PC-3 (cell line): ENCODE measurements around the gene CDC42EP3. TPM values are rescaled to one million over a fixed set of nuclear protein-coding genes. Genes with fewer than 3 reads are reported as not detected.

Experiments used
- ATAC-seq: fragments of 200-7000 bp; cut with Tn5 transposase; 2 replicates; pipeline ENCODE4 v1.9.1; 2020; ENCODE audit warnings: mild to moderate bottlenecking, moderate library complexity
- BruUV-seq: library from RNA; stranded (reverse); fragments of 400-500 nt; replicated peaks from 2 replicates; lab custom pipeline; 2021; lab: Mats Ljungman, UMichigan
- CTCF ChIA-PET: fragments of 300-600 bp; sonication (Branson Sonifier 250); formaldehyde crosslinking; loops from one replicate; lab custom pipeline; 2022; ENCODE audit warnings: antibody characterized with exemption; lab: Charles Lee
- POLR2A ChIA-PET: fragments of 300-600 bp; sonication (Branson Sonifier 250); formaldehyde crosslinking; loops from one replicate; lab custom pipeline; 2022; ENCODE audit warnings: antibody characterized with exemption; ENCODE audit not compliant: unreplicated experiment; lab: Charles Lee
- DNase-seq: peaks from one replicate; pipeline ENCODE4 v3.0.0-alpha.2; 2015
- H2AFZ ChIP-seq: fragments of 300-600 bp; sonication (generic); 2 replicates; pipeline ENCODE4 v1.6.0; 2016; ENCODE audit warnings: antibody characterized with exemption, low read length
- H3F3A ChIP-seq: fragments of 300-600 bp; sonication (generic); one replicate; pipeline ENCODE4 v1.6.0; 2017; ENCODE audit warnings: antibody characterized with exemption, low read length, control low read depth, mild to moderate bottlenecking; ENCODE audit not compliant: unreplicated experiment
- H3K27ac ChIP-seq: fragments of 300-600 bp; sonication (generic); 2 replicates; pipeline ENCODE4 v1.5.1; 2016; ENCODE audit warnings: mild to moderate bottlenecking, low read length
- H3K27me3 ChIP-seq: fragments of 300-600 bp; sonication (generic); 2 replicates; pipeline ENCODE4 v1.6.1; 2016; ENCODE audit warnings: low read length, mixed read lengths
- H3K36me3 ChIP-seq: fragments of 300-600 bp; sonication (generic); 2 replicates; pipeline ENCODE4 v1.6.1; 2016; ENCODE audit warnings: low read depth, mixed run types, low read length, mixed read lengths
- H3K4me1 ChIP-seq: fragments of 300-600 bp; sonication (generic); 2 replicates; pipeline ENCODE4 v1.5.1; 2016; ENCODE audit warnings: low read length; ENCODE audit not compliant: insufficient read depth
- H3K4me2 ChIP-seq: fragments of 300-600 bp; sonication (generic); 2 replicates; pipeline ENCODE4 v1.6.0; 2016; ENCODE audit warnings: low read length
- H3K4me3 ChIP-seq: fragments of 300-600 bp; sonication (generic); 2 replicates; pipeline ENCODE4 v1.5.1; 2016; ENCODE audit warnings: mild to moderate bottlenecking, low read length, mixed read lengths
- H3K79me2 ChIP-seq: fragments of 300-600 bp; sonication (generic); 2 replicates; pipeline ENCODE4 v1.6.1; 2017; ENCODE audit warnings: low read length, mixed read lengths
- H3K9ac ChIP-seq: fragments of 300-600 bp; sonication (generic); 2 replicates; pipeline ENCODE4 v1.6.0; 2016; ENCODE audit warnings: mild to moderate bottlenecking, low read length
- H3K9me2 ChIP-seq: fragments of 300-600 bp; sonication (generic); replicated peaks from 2 replicates; pipeline ENCODE4 v1.6.1; 2016; ENCODE audit warnings: mixed run types, low read length, mixed read lengths
- H3K9me3 ChIP-seq: fragments of 300-600 bp; sonication (generic); 2 replicates; pipeline ENCODE4 v1.6.1; 2016; ENCODE audit warnings: low read length, mixed read lengths
- H4K20me1 ChIP-seq: fragments of 300-600 bp; sonication (generic); 2 replicates; pipeline ENCODE4 v1.6.1; 2016; ENCODE audit warnings: low read length, mixed read lengths
- CTCF ChIP-seq: fragments of 300-600 bp; sonication (generic); conservative IDR thresholded peaks from 2 replicates; pipeline ENCODE4 v1.5.1; 2017; ENCODE audit warnings: antibody characterized with exemption, low read depth, mild to moderate bottlenecking, low read length
- EZH2 ChIP-seq: fragments of 300-600 bp; sonication (generic); IDR thresholded peaks from one replicate; pipeline ENCODE4 v1.6.1; 2017; ENCODE audit warnings: antibody characterized with exemption, mild to moderate bottlenecking, low read length; ENCODE audit not compliant: unreplicated experiment
- EZH2phosphoT487 ChIP-seq: fragments of 300-600 bp; sonication (generic); IDR thresholded peaks from 2 replicates; pipeline ENCODE4 v1.6.1; 2018; ENCODE audit warnings: mild to moderate bottlenecking, antibody characterized with exemption, low read length, borderline replicate concordance
- intact Hi-C: fragments of 100-400 bp; cut with micrococcal nuclease; formaldehyde crosslinking; loops from 2 replicates; pipeline ENCODE4 v1.9.0; 2023
- total RNA-seq: library from RNA; depleted of rRNA; stranded (reverse); fragments of >200 nt; gene quantifications from 2 replicates; pipeline ENCODE4 v1.2.3, GENCODE V29; 2014

Gene CDC42EP3
- total RNA-seq, 1 experiment from 2014 or later, result 28.4 TPM

GRCh38 chr2:37634914-37635503 is 36.4 kb downstream of the CDC42EP3 start:
- BruUV-seq, result no TSS peak
- TF ChIP-seq CTCF, result no peak
- TF ChIP-seq EZH2, result no peak
- TF ChIP-seq EZH2phosphoT487, result no peak
- ChIA-PET POLR2A (no interaction called here), CTCF (no interaction called here)
- Histone ChIP-seq H3K4me1 (no peaks in the 10 kb centered on the region), H3F3A (no peaks in the 10 kb centered on the region), H3K27ac (no peak overlapping the region), H3K9ac (no peak overlapping the region), H3K4me2 (no peak overlapping the region), H3K9me2 (no peaks in the 10 kb centered on the region), H3K79me2 (no peaks in the 10 kb centered on the region), H2AFZ (no peak overlapping the region), H3K9me3 (no peaks in the 10 kb centered on the region), H3K27me3 (no peaks in the 10 kb centered on the region), H3K4me3 (no peak overlapping the region), H4K20me1 (no peaks in the 10 kb centered on the region), H3K36me3 (no peaks in the 10 kb centered on the region)
- intact Hi-C loops, result no loop called here
- DNase-seq, result no peak
- ATAC-seq, result no peak

- no peaks in the 10 kb centered on the region for H3F3A ChIP-seq
- H2AFZ ChIP-seq, result no peak overlapping the region
- no peak overlapping the region for H3K4me3 ChIP-seq
- H3K4me1 ChIP-seq, result no peaks in the 10 kb centered on the region
- ChIA-PET CTCF (no interaction called here), POLR2A (no interaction called here)
- no peaks in the 10 kb centered on the region for H3K79me2 ChIP-seq
- H3K27ac ChIP-seq, result no peak overlapping the region
- DNase-seq (no peak), ATAC-seq (no peak)
- H3K27me3 ChIP-seq, result no peaks in the 10 kb centered on the region
- no peaks in the 10 kb centered on the region for H3K9me2 ChIP-seq
- H3K9me3 ChIP-seq, result no peaks in the 10 kb centered on the region
- TF ChIP-seq EZH2, result no peak
- no peak for TF ChIP-seq EZH2phosphoT487
- TF ChIP-seq CTCF, result no peak
- no peak overlapping the region for H3K4me2 ChIP-seq
- H3K9ac ChIP-seq, result no peak overlapping the region
- no peaks in the 10 kb centered on the region for H3K36me3 ChIP-seq
- intact Hi-C loops, result no loop called here
- H4K20me1 ChIP-seq, result no peaks in the 10 kb centered on the region
- no TSS peak for BruUV-seq
Observed at GRCh38 chr2:37633845-37634244, 37.6 kb downstream of the CDC42EP3 start.

- Histone ChIP-seq H3K9me2 (no peaks in the 10 kb centered on the region), H3F3A (no peaks in the 10 kb centered on the region), H3K4me1 (no peaks in the 10 kb centered on the region), H3K4me2 (no peak overlapping the region), H3K4me3 (no peak overlapping the region), H4K20me1 (no peaks in the 10 kb centered on the region), H3K79me2 (no peaks in the 10 kb centered on the region), H3K9ac (no peak overlapping the region), H3K27me3 (no peaks in the 10 kb centered on the region), H3K27ac (no peak overlapping the region), H2AFZ (no peak overlapping the region), H3K9me3 (no peaks in the 10 kb centered on the region), H3K36me3 (no peaks in the 10 kb centered on the region)
- no TSS peak for BruUV-seq
- ChIA-PET CTCF (no interaction called here), POLR2A (no interaction called here)
- intact Hi-C loops, result no loop called here
- no peak for TF ChIP-seq CTCF
- no peak for TF ChIP-seq EZH2phosphoT487
- no peak for TF ChIP-seq EZH2
- DNase-seq (no peak), ATAC-seq (no peak)
Observed at GRCh38 chr2:37633234-37633633, 38.2 kb downstream of the CDC42EP3 start.
